Endothelial cell of umbilical vein (primary cell): Measurements from ENCODE around the gene C16orf95.

Experiments used
- POLR2A ChIP-seq: IDR thresholded peaks from 2 replicates; pipeline ENCODE4 v1.6.1; 2012; ENCODE audit warnings: low read depth, mild to moderate bottlenecking, control low read depth, low read length
- POLR2AphosphoS5 ChIP-seq: IDR thresholded peaks from 2 replicates; pipeline ENCODE4 v1.6.1; 2012; ENCODE audit warnings: low read depth, mild to moderate bottlenecking, control low read depth, low read length, moderate library complexity; ENCODE audit not compliant: insufficient read depth
- TF ChIP-seq, protein P1 (sequence below), 2 donors: IDR thresholded peaks; 1 replicate in 1 of 2; 2 replicates in 1 of 2; pipeline ENCODE4 v1.5.1; 2011; ENCODE audit warnings: low read length in 2 of 2, mild to moderate bottlenecking in 2 of 2, moderate library complexity in 2 of 2, control low read depth in 1 of 2, inconsistent platforms in 1 of 2, low read depth in 1 of 2; ENCODE audit not compliant: insufficient read depth in 1 of 2; ENCODE audit errors: extremely low read depth in 1 of 2

- TF ChIP-seq, protein P1, sequence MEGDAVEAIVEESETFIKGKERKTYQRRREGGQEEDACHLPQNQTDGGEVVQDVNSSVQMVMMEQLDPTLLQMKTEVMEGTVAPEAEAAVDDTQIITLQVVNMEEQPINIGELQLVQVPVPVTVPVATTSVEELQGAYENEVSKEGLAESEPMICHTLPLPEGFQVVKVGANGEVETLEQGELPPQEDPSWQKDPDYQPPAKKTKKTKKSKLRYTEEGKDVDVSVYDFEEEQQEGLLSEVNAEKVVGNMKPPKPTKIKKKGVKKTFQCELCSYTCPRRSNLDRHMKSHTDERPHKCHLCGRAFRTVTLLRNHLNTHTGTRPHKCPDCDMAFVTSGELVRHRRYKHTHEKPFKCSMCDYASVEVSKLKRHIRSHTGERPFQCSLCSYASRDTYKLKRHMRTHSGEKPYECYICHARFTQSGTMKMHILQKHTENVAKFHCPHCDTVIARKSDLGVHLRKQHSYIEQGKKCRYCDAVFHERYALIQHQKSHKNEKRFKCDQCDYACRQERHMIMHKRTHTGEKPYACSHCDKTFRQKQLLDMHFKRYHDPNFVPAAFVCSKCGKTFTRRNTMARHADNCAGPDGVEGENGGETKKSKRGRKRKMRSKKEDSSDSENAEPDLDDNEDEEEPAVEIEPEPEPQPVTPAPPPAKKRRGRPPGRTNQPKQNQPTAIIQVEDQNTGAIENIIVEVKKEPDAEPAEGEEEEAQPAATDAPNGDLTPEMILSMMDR (IDR thresholded peaks at IDR 0.05; ENCODE audit: extremely low read depth in 1 of 2, insufficient read depth in 1 of 2, low read depth in 1 of 2, low read length in 2 of 2) = no peak
- TF ChIP-seq POLR2AphosphoS5 = no peak
- TF ChIP-seq POLR2A = no peak
Observed at GRCh38 chr16:87319011-87319410, 1.8 kb upstream of the C16orf95 start.
